ENCODE results near the gene ABCB11. TPM values are rescaled to one million over a fixed set of nuclear protein-coding genes. Genes with fewer than 3 reads are reported as not detected.

Gene ABCB11
- total RNA-seq, 4 donors from 2014 or later, result 0.18 to 0.54 TPM; not detected in 2

- no peak for TF ChIP-seq CTCF (IDR thresholded peaks at IDR 0.05)
- Histone ChIP-seq H3K4me3 (no peak overlapping the region), H3K36me3 (no peaks in the 10 kb centered on the region), H3K9me3 (no peaks in the 10 kb centered on the region), H3K27me3 (no peaks in the 10 kb centered on the region), H3K27ac (no peak overlapping the region), H3K4me1 (no peaks in the 10 kb centered on the region)
- DNase-seq, result no peak
Observed at GRCh38 chr2:169029341-169029740, 1.8 kb downstream of the ABCB11 start.

- no peak for DNase-seq
- Histone ChIP-seq H3K27me3 (no peaks in the 10 kb centered on the region), H3K4me3 (no peak overlapping the region), H3K9me3 (no peaks in the 10 kb centered on the region), H3K4me1 (no peaks in the 10 kb centered on the region), H3K27ac (no peak overlapping the region), H3K36me3 (no peaks in the 10 kb centered on the region)
- TF ChIP-seq POLR2A (IDR thresholded peaks at IDR 0.05) (no peak), CTCF (IDR thresholded peaks at IDR 0.05) (no peak)
Observed at GRCh38 chr2:169027234-169027633, 3.9 kb downstream of the ABCB11 start.

GRCh38 chr2:169026056-169026455 is 5.1 kb downstream of the ABCB11 start:
- no peak overlapping the region for H3K4me3 ChIP-seq
- no peak for TF ChIP-seq POLR2A (IDR thresholded peaks at IDR 0.05)
- no peak for TF ChIP-seq CTCF (IDR thresholded peaks at IDR 0.05)
- no peaks in the 10 kb centered on the region for H3K9me3 ChIP-seq
- no peaks in the 10 kb centered on the region for H3K4me1 ChIP-seq
- no peaks in the 10 kb centered on the region for H3K27me3 ChIP-seq
- no peaks in the 10 kb centered on the region for H3K36me3 ChIP-seq
- no peak for DNase-seq
- H3K27ac ChIP-seq, result no peak overlapping the region

GRCh38 chr2:169023161-169023560 is 8.0 kb downstream of the ABCB11 start:
- H3K27me3 ChIP-seq, result no peaks in the 10 kb centered on the region
- H3K4me1 ChIP-seq, result no peaks in the 10 kb centered on the region
- H3K9me3 ChIP-seq, result no peaks in the 10 kb centered on the region
- no peak overlapping the region for H3K27ac ChIP-seq
- H3K4me3 ChIP-seq, result no peak overlapping the region
- no peak for DNase-seq
- no peak for TF ChIP-seq POLR2A (IDR thresholded peaks at IDR 0.05)
- no peaks in the 10 kb centered on the region for H3K36me3 ChIP-seq

GRCh38 chr2:169018390-169018789 is 12.7 kb downstream of the ABCB11 start:
- no peaks in the 10 kb centered on the region for H3K9me3 ChIP-seq
- no peaks in the 10 kb centered on the region for H3K36me3 ChIP-seq
- DNase-seq, result no peak
- no peak overlapping the region for H3K27ac ChIP-seq
- no peak overlapping the region for H3K4me3 ChIP-seq
- H3K27me3 ChIP-seq, result no peaks in the 10 kb centered on the region
- peaks cover 0 to under 1% (median 0%) of the 10 kb centered on the region in 4 donors for H3K4me1 ChIP-seq
- no peak for TF ChIP-seq POLR2A (IDR thresholded peaks at IDR 0.05)
- TF ChIP-seq CTCF (IDR thresholded peaks at IDR 0.05), result no peak

GRCh38 chr2:169015943-169016342 is 15.2 kb downstream of the ABCB11 start:
- DNase-seq, result no peak
- H3K27ac ChIP-seq, result no peak overlapping the region
- H3K27me3 ChIP-seq, result no peaks in the 10 kb centered on the region
- H3K4me1 ChIP-seq, result peaks cover 0 to 5% (median 0%) of the 10 kb centered on the region in 4 donors
- H3K36me3 ChIP-seq, result no peaks in the 10 kb centered on the region
- TF ChIP-seq CTCF (IDR thresholded peaks at IDR 0.05), result no peak
- TF ChIP-seq POLR2A (IDR thresholded peaks at IDR 0.05), result no peak
- H3K4me3 ChIP-seq, result no peak overlapping the region
- H3K9me3 ChIP-seq, result no peaks in the 10 kb centered on the region
